WTC11 (cell line): Measurements from ENCODE around the gene NGF. TPM values are rescaled to one million over a fixed set of nuclear protein-coding genes. Genes with fewer than 3 reads are reported as not detected.
A peak's percentile ranks its signal among the peaks of the same experiment; 100 is the strongest.

Source experiments
- ATAC-seq: fragments of 200-7000 bp; cut with Tn5 transposase; 2 replicates; pipeline ENCODE4 v1.10.0; 2021; ENCODE audit warnings: mild to moderate bottlenecking, moderate library complexity
- CTCF ChIA-PET: fragments of 300-600 bp; sonication (Branson Sonifier 250); formaldehyde crosslinking; loops from one replicate; lab custom pipeline; 2021; ENCODE audit warnings: antibody characterized with exemption; lab: Charles Lee
- POLR2A ChIA-PET: fragments of 350-600 bp; sonication (Branson Sonifier 250); formaldehyde crosslinking; loops from one replicate; lab custom pipeline; 2021; ENCODE audit warnings: antibody characterized with exemption; lab: Charles Lee
- DNase-seq: peaks from one replicate; pipeline ENCODE4 v3.0.0; 2021; ENCODE audit warnings: low spot score
- H3K27ac Mint-ChIP-seq: 2 replicates; pipeline ENCODE4 v1.8.0; 2021; ENCODE audit warnings: mixed read lengths
- H3K27me3 Mint-ChIP-seq: 2 replicates; pipeline ENCODE4 v1.8.0; 2021; ENCODE audit warnings: low read depth, mild to moderate bottlenecking, moderate library complexity, mixed read lengths
- H3K36me3 Mint-ChIP-seq: 2 replicates; pipeline ENCODE4 v1.8.0; 2021; ENCODE audit warnings: mixed read lengths
- H3K4me1 Mint-ChIP-seq: 2 replicates; pipeline ENCODE4 v1.8.0; 2022; ENCODE audit warnings: mixed read lengths
- H3K4me3 Mint-ChIP-seq: 2 replicates; pipeline ENCODE4 v1.8.0; 2021; ENCODE audit warnings: mild to moderate bottlenecking, moderate library complexity, mixed read lengths
- H3K9me3 Mint-ChIP-seq: 2 replicates; pipeline ENCODE4 v1.8.0; 2021; ENCODE audit warnings: mixed read lengths
- ATF1 ChIP-seq: sonication (generic); formaldehyde crosslinking; IDR thresholded peaks from 2 replicates; pipeline ENCODE4 v1.8.1; 2023; ENCODE audit warnings: mild to moderate bottlenecking, moderate library complexity, missing genetic modification reagents
- ATF3 ChIP-seq: sonication (generic); formaldehyde crosslinking; conservative IDR thresholded peaks from 2 replicates; pipeline ENCODE4 v1.8.1; 2022; ENCODE audit warnings: mild to moderate bottlenecking, missing genetic modification reagents
- ATF6 ChIP-seq: sonication (generic); formaldehyde crosslinking; IDR thresholded peaks from 2 replicates; pipeline ENCODE4 v1.8.1; 2023; ENCODE audit warnings: mild to moderate bottlenecking, missing genetic modification reagents
- CREM ChIP-seq: sonication (generic); formaldehyde crosslinking; IDR thresholded peaks from 2 replicates; pipeline ENCODE4 v1.8.1; 2022; ENCODE audit warnings: mild to moderate bottlenecking, missing genetic modification reagents, moderate library complexity
- E2F5 ChIP-seq: sonication (generic); formaldehyde crosslinking; IDR thresholded peaks from 2 replicates; pipeline ENCODE4 v1.8.1; 2022; ENCODE audit warnings: mild to moderate bottlenecking, moderate library complexity, missing genetic modification reagents
- EMX1 ChIP-seq: fragments of 250-450 bp; sonication (Bioruptor Pico); IDR thresholded peaks from 2 replicates; pipeline ENCODE4 v1.8.0; 2021; ENCODE audit warnings: mild to moderate bottlenecking
- ETV6 ChIP-seq: sonication (generic); formaldehyde crosslinking; IDR thresholded peaks from 2 replicates; pipeline ENCODE4 v1.8.1; 2022; ENCODE audit warnings: mild to moderate bottlenecking, missing genetic modification reagents
- GTF2I ChIP-seq: fragments of 250-450 bp; sonication (Bioruptor Pico); conservative IDR thresholded peaks from 2 replicates; pipeline ENCODE4 v1.4.0; 2021; ENCODE audit warnings: mild to moderate bottlenecking
- HMGA2 ChIP-seq: fragments of 250-450 bp; sonication (Bioruptor Pico); IDR thresholded peaks from 2 replicates; pipeline ENCODE4 v1.4.0; 2021; ENCODE audit warnings: mild to moderate bottlenecking, moderate library complexity
- HMGXB4 ChIP-seq: sonication (generic); formaldehyde crosslinking; IDR thresholded peaks from 2 replicates; pipeline ENCODE4 v1.8.1; 2023; ENCODE audit warnings: mild to moderate bottlenecking, moderate library complexity, missing genetic modification reagents
- IRF2 ChIP-seq: sonication (generic); formaldehyde crosslinking; IDR thresholded peaks from 2 replicates; pipeline ENCODE4 v1.8.0; 2022; ENCODE audit warnings: low read depth, missing genetic modification reagents, borderline replicate concordance
- JAZF1 ChIP-seq: fragments of 250-450 bp; sonication (Bioruptor Pico); IDR thresholded peaks from 2 replicates; pipeline ENCODE4 v1.9.0; 2021; ENCODE audit warnings: moderate library complexity, mild to moderate bottlenecking, inconsistent platforms
- NFATC4 ChIP-seq: fragments of 250-450 bp; sonication (Bioruptor Pico); IDR thresholded peaks from 2 replicates; pipeline ENCODE4 v1.9.0; 2021; ENCODE audit warnings: mild to moderate bottlenecking
- PREB ChIP-seq: sonication (generic); formaldehyde crosslinking; IDR thresholded peaks from 2 replicates; pipeline ENCODE4 v1.8.1; 2022; ENCODE audit warnings: mild to moderate bottlenecking, missing genetic modification reagents, moderate library complexity, borderline replicate concordance
- SMAD3 ChIP-seq: sonication (generic); formaldehyde crosslinking; IDR thresholded peaks from 2 replicates; pipeline ENCODE4 v1.8.0; 2022; ENCODE audit warnings: missing genetic modification reagents, mild to moderate bottlenecking, borderline replicate concordance
- USF1 ChIP-seq: sonication (generic); formaldehyde crosslinking; IDR thresholded peaks from 2 replicates; pipeline ENCODE4 v1.8.0; 2022; ENCODE audit warnings: mild to moderate bottlenecking, missing genetic modification reagents
- ZNF263 ChIP-seq: sonication (generic); formaldehyde crosslinking; IDR thresholded peaks from 2 replicates; pipeline ENCODE4 v1.8.1; 2022; ENCODE audit warnings: low read depth, mild to moderate bottlenecking, moderate library complexity, missing genetic modification reagents
- ZNF396 ChIP-seq: fragments of 250-450 bp; sonication (Bioruptor Pico); IDR thresholded peaks from 2 replicates; pipeline ENCODE4 v1.8.0; 2021; ENCODE audit warnings: mild to moderate bottlenecking, moderate library complexity, borderline replicate concordance
- total RNA-seq: library from RNA; stranded (reverse); gene quantifications from 3 replicates; pipeline ENCODE4 v1.2.3, GENCODE V29; 2021

Gene NGF
- total RNA-seq, 1 experiment from 2014 or later, result 0.55 TPM

- peak overlapping the region; percentile 87 for H3K4me3 Mint-ChIP-seq
- TF ChIP-seq CREM (CRISPR knock-in tag) (no peak), ETV6 (CRISPR knock-in tag) (no peak), PREB (no peak), ZNF263 (CRISPR knock-in tag) (no peak), SMAD3 (CRISPR knock-in tag) (no peak)
- TF ChIP-seq, all 79 proteins: peak for 0
- H3K4me1 Mint-ChIP-seq, result peaks cover 16% of the 10 kb centered on the region
- no peaks in the 10 kb centered on the region for H3K9me3 Mint-ChIP-seq
- ATAC-seq (no peak), DNase-seq (no peak)
- ChIA-PET POLR2A (no interaction called here), CTCF (interaction anchor here (1.4 to 2.9 kb wide), 4 partner anchors 9 to 133 kb away, joined by 3 to 23 read pairs (median 16); no protein-coding TSS in a partner anchor)
- no peaks in the 10 kb centered on the region for H3K36me3 Mint-ChIP-seq
- H3K27ac Mint-ChIP-seq, result no peak overlapping the region
- peaks cover 76% of the 10 kb centered on the region for H3K27me3 Mint-ChIP-seq
Measured at GRCh38 chr1:115336741-115337140, 1.3 kb downstream of the NGF start.

GRCh38 chr1:115332813-115333608 is 5.0 kb downstream of the NGF start:
- no peak overlapping the region for H3K27ac Mint-ChIP-seq
- no peak for DNase-seq
- H3K4me3 Mint-ChIP-seq, result no peak overlapping the region
- no peaks in the 10 kb centered on the region for H3K36me3 Mint-ChIP-seq
- peaks cover 14% of the 10 kb centered on the region for H3K4me1 Mint-ChIP-seq
- POLR2A ChIA-PET, result interaction anchor here (0.6 to 0.7 kb wide), 3 partner anchors 19 to 755 kb away, joined by 3 to 5 read pairs (median 3); no protein-coding TSS in a partner anchor
- H3K27me3 Mint-ChIP-seq, result peaks cover 39% of the 10 kb centered on the region
- no peak for ATAC-seq
- TF ChIP-seq JAZF1 (CRISPR knock-in tag) (no peak), E2F5 (no peak), NFATC4 (CRISPR knock-in tag) (no peak), ATF6 (CRISPR knock-in tag) (no peak), HMGA2 (CRISPR knock-in tag) (no peak), EMX1 (CRISPR knock-in tag) (no peak), IRF2 (CRISPR knock-in tag) (no peak), ATF3 (CRISPR knock-in tag) (no peak), ATF1 (CRISPR knock-in tag) (no peak)
- no peaks in the 10 kb centered on the region for H3K9me3 Mint-ChIP-seq
- CTCF ChIA-PET, result interaction anchor here (1.1 to 1.5 kb wide), 2 partner anchors 58 to 137 kb away, joined by 4 to 6 read pairs; no protein-coding TSS in a partner anchor

- Mint-ChIP-seq H3K27ac (no peak overlapping the region), H3K4me1 (peaks cover 20% of the 10 kb centered on the region), H3K9me3 (no peaks in the 10 kb centered on the region), H3K36me3 (no peaks in the 10 kb centered on the region)
- no peak for DNase-seq
- POLR2A ChIA-PET, result no interaction called here
- CTCF ChIA-PET, result interaction anchor here (1.1 to 1.5 kb wide), 2 partner anchors 138 to 193 kb away, joined by 3 to 4 read pairs; no protein-coding TSS in a partner anchor
- TF ChIP-seq USF1 (no peak), ZNF263 (CRISPR knock-in tag) (no peak), HMGXB4 (CRISPR knock-in tag) (no peak), ATF3 (CRISPR knock-in tag) (no peak), GTF2I (CRISPR knock-in tag) (no peak), ZNF396 (CRISPR knock-in tag) (no peak), IRF2 (CRISPR knock-in tag) (no peak)
- TF ChIP-seq, all 79 proteins: peak for 0
- no peak overlapping the region for H3K4me3 Mint-ChIP-seq
- H3K27me3 Mint-ChIP-seq, result peaks cover 26% of the 10 kb centered on the region
- no peak for ATAC-seq
Measured at GRCh38 chr1:115331558-115332331, 6.3 kb downstream of the NGF start.
